Measurements from ENCODE around the gene RND3.

The RND3 gene

DNA sequence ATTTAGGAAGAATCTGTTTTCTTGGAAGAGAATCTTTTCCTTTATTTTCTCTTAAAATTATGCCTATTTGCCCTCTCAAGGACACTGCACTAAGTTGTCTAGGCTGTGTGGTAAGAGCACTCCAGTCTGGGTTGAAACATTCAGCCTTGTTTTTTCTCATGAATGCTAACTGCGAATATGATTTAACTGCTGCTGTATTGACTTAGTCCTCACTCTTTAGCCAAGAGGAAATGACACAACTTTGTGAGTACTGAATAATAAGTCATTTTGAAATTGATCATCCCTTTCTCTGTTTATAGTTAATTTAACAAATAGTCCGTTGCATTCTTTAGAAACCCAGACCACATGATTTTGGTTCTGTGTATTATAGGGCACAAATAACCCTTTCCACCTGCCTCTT, 4.5 kb upstream of the RND3 start:
- DNase-seq = no peak

DNA sequence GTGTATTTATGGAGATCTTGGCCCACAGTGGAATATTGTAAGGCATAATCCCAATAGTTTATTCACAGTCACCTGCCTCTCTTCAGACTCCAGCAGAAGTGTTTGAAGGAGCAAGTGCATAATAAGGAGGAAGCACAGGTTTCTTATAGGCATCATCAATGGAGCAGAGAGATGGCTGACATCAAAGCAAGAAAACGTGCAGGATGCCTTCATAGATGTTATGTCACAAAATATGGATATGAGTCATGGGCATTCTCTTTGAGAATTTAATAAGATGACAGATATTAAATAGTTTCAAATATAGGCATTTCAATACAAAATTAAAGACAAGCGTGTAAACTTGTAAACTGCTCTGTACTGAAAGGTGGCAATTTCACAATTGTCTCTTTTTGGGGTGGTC, 4.0 kb upstream of the RND3 start:
- no peak for DNase-seq

DNA sequence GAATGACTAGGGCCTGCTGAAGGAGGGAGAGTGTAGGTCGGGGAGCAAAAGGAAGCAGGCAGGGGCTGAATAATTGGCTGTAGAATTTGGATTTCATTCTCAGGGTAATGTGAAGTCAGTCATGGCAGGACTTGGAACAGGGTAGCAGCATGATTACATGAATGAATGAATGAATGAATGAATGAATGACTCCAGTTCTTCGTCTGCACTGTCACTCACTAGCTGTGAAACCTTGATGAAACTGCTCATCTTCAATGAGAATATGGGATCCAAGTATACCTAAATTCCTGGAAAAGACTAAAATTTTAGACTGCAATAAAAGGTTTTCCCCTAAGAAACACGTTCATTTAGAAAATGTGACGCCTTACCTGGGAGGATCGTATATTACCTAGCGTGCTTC, 3.0 kb upstream of the RND3 start:
- no peak for DNase-seq

DNA sequence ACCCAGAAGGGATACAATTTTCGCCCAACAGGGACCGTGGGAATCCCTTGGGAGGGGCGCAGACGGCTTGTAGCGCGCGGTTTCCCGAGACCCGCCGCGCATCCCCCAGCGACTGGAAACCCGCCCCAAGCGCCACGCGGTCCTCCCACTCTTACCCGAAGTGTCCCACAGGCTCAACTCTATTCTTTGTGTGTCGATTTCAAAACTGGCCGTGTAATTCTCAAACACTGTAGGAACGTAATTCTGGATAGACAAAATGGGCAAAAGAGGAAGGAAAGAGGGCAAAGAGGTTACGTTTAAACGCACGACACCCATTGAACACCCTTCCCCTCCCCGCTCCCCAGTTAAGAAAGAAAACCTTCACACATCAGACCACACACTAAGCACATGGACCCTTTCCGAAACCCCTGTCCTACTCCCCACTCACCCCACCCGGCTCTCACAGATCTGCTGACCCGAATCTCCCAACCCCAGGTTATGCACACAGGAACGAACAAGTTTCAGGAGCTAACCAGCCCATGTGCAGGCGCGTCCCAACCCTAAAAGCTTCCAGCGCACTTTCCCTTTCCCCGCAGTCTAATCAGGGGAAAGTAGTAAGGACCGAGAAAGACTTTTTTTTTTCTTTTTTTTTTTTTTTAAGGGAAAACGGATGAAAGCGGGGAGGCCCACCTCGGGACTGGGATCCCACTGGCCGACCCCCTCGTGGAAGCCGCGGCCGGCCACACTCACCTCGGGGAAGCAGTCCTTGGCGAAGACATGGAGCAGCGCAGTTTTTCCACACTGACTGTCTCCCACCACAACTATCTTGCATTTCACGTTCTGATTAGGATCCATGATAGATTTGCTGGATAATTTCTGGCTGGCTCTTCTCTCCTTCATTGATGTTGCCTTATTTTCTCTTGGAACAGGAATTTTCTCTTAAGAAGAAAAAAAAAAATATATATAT, 655 bp downstream of the RND3 start:
- DNase-seq = no peak

DNA sequence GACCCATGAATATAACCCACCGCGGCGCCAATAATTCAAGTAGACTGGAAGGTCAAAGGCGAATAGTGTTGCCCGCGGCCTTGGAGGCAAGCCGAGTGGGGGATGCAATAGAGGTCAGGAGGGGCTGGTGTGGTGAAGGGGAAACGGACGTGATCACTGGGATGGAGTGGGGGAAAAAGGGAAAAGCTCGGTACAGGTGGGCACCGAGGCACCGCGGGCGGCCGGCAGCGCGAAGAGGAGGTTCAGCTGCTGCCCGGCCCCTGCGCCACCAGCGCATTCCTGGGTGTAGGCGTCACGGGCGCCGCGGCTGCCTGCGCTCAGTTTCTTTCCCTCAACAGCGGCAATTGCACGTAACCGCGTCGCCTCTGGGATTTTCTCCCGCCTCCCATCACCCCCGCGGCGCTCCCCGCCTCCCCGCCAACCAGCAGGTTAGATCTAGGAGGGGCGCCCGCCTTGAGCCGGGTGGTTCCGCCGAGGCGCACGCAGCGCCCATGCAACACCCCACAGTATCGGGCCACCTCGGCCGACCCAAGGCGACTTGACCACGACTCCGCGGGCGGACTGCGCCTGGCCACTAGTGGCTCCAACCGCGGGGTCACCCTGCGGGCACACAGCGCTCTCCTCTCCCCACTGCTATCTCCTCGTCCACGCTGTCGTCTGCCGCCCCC, 1.5 kb downstream of the RND3 start:
- no peak for DNase-seq

DNA sequence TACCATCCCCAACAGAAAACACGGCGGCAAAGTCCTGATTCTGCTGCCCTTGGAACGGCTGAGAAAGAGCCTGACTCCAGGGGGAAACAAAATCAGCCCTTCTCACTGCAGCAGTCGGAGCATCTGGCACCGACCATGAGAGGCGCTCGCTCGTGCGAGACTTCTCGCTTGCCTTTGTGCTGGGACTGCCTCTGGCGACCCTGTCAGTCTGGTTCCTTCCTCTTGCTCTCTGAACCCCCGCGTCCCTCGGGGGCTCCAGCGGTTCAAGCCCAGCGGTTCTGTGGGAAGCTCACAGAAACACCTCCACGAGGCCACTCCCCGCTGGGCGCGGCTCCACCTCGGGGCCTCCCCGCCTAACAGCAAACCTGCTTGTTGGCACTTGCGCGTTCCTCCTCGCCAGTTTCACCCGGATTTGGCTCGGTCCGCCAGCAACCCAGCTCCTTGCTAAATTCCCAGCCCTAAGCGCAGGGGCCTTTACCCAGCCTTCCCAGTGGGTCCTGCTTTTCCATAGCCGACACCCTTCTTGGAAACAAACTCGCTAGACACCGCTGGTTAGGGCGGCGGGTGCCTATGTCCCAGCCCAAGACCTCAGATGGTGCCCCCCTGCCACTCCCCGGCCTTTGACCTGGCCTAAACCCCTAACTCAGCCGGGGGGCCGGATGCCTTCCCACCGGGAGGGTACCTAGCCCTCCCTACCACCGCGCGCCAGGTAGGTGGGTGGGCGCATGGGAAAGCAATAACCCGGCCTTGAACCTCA, 2.2 kb downstream of the RND3 start:
- DNase-seq = no peak

DNA sequence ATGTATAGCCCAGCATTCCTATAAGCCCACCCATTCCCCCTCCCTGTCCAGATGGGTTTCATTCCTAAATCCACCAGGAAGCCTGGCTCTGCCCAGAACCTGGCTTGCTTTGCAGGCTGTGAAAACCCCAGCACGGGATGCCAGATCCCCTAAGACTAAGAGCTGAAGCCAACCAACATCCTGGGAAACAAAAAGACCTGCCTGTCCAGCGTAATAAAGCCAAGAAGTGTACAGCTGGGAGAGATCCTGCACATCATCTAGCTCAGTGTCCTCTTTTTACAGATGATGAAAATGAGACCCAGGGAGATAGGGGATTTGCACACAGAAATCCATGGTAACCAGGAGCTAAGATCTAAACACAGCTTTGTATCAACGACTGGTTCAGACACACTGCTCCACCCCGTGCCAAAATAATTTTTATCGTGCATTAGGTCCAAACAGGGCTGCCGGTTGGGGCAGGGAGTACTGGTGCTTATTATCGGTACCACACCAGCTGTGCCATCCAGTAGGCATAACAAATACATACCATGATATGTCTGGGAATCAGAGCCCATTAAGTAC, 2.9 kb downstream of the RND3 start:
- no peak for DNase-seq

DNA sequence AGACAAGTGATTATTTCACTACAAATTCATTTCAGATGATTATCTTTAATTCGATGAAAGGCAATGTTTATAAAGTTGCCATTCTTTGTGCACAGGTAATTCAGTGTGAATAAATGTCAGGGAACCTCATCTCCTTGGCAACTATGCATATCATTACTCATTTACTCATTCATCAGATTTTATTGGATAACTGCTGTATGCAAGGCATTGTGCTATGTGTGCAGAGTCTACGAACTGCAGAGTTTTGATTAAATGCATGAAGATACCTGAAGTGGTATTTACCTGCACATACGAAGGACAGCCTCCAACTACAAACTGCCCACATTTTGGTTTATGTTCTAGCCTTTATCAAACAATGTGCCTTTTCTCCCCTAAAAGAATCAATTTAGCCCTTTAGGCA, 3.5 kb downstream of the RND3 start:
- DNase-seq = no peak

DNA sequence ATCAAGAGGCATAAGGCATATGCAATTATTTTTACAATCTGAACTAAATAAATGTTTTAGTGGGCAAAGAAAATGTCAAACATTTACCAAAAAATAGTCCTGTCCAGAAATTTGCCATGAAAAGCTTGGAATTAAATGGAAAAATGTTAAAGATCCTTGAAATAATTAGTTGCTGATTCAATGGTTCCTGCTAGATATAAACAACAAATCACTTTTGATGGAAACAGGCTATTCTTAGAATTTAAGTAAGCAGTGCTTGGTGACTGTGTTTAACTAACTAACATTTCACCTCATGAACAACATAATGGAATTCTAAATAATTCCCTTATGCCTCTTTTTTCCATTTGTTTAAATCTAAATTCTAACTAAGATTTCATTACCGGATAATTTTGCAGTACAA, 3.9 kb downstream of the RND3 start:
- DNase-seq = no peak

DNA sequence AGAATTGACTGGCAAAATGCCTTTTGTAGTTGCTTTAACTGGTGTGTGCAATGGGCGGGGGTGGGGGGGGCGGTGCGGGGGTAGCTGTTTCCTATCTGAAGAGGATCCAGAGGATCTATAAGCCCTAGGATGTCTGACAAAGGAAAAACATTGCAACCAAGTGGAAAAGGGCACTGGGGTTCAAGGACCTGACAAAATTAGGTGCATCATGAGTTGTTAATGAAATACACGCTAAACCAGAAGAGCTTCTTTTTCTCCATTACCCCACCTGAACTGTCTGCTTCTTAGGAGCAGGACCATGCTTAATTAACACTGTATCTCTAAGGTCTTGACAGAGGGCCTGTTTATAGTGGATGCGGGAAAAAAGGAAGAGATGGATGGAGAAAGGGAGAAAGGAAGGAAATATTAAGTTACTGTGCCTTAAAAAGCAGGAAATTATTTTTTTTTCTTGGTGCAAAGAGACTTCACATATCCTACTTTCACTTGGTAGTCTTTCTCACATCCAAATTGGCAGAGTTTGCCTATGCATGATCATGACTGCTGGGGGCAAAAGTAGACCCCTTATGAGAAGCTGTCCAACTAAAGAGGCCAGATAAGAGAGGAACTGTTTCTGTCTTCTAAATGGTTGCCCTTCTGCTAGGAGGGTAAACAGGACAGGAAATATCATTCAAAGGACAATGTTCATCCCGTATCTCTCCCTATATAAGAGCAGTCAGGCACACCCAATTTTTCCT, 4.6 kb downstream of the RND3 start:
- DNase-seq = no peak

DNA sequence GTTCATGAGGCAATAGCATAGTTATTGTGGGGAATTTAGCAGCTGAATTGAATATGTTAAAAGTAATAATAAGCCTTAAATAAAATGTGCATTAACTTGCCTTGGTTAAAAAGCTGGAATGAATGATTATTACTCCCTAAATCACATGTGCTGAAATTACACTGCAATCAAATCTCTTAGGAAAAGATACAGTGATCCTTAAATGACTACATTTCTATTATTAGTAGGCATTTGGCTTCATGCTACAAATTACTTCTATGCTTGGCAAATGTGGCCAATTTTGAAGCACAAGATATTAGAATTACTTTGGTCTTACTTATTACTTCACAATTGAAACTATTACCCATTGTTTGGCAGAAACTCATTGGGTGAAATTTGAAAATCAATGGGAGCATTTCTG, 5.4 kb downstream of the RND3 start:
- no peak for DNase-seq

DNA sequence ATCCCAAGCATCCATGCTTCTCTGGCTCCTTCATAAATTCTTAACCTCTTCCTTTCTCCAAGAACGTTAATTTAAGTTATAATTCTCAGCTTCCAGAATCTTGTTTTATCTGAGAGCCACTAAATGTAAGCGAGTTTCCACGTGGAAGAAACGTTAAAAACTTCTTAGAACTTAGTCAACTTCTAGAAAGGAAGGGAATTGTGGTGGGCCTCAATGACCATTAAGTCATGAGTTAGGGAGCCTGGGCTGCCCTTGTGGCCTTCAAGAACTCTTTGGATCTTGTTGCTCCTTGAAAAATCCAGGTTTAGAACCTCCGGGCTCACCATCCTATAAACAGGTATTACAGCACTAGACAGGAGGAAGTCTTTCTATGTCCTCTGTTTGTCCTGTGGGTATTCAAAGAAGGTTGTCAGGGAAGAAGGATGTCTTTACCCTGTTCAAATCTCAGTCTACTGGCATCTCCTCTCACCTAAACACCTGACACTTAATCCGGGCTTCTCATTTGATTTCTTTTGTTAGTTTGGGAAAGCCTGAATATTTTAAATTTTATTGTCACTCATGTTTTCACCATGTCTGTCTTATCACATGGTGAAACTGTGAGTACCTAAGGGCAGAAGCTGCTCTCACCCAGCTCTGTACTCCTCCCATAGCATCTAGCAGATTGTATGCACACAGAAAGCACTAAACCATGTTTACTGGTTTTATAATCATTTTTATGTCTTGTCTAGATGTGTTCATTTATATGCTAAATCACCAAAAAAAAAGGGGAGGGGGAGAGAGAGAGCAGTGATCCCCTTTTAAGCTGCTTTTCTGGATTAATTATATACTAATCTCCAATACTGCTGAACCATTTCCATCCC, 6.3 kb downstream of the RND3 start:
- DNase-seq = no peak

DNA sequence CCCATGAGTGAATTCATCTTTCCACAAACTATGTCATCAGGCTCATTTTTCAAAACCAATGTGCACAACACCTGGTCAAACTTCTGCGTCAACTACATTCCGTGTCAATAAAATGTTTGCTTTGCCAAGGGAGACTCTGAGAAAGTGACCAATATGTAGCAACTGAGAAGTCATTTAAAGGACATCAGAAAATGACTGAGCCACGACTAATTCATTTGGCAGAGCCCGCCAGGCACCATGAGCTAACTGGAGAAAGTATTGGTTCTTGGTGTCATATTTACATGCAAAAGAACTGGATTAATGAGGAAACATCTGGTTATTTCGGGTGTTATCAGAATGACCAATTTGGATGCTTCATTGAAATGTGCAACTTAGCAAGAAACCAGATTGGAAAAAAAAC, 7.2 kb downstream of the RND3 start:
- no peak for DNase-seq

DNA sequence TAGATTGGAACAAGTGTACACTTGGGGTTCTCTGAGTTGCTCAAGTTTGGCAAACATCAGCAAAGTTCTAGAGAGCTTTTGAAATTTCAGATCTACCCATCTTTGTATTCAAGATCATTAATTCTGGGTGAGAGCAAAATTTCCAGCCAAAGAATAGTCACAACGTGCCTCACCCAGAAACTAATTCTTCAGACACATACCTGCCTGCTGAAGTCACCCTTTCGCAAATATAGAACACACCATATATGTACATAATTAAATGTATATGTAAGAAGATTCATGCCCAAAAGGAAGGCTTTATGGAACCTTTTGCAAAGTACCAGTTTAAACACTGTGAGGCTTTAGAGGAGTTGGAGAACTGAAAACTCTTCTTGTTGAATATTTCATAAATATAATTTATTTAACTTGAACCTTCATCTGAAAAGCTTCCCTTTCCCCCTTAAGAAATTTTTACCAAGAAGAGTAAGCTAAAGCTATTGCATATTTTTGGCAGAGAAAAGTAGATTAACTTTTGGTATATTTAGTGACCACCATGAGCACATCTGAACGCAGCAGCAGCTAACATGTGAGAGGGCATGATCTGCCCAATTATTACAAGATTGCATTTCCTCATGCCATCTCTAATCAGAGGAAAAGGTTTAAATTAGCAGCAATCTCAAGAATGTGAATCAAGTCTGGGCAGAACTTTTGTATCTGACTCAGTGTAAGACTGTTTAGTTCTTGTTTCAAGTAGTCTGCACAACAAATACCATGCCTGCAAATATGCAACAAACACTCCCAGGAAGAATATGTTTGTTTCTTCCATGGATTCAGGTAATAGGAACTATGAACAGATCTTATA, 8.2 kb downstream of the RND3 start:
- DNase-seq = no peak

DNA sequence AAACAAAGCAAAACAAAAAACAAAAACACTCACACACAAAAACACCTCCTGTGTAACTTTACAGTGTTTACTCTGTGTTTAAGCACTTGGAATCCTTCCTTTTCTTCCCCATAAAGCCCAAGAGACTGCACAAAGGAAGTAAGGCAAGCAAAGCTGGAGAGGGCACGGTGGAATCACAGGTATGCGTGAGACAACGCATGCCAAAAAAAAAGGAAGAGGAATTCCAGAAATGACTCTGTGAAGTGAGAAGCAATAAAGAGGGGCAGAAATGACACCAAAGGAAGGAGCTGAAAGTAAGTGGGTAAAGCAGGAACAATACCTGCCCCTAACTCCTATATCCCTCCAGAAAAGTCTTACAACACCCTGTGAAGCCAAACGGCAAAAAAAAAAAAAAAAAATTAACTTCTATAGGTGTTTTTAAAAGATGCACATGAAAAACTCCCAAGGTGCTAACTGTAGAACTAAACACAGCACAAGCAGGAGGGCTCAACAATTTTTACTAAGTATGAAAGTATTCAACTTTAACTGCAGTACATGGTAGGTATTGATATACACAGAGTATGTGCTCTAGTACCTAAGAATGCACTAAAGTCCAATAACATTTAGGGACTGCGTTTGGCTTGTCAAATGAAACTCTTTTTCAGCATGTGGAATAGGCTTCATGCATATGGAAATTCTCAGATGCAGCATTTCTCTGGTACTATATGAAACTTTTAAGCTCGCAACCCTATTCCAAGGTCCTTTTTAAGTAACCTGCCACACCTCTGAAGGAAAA, 9.1 kb downstream of the RND3 start:
- DNase-seq = no peak

DNA sequence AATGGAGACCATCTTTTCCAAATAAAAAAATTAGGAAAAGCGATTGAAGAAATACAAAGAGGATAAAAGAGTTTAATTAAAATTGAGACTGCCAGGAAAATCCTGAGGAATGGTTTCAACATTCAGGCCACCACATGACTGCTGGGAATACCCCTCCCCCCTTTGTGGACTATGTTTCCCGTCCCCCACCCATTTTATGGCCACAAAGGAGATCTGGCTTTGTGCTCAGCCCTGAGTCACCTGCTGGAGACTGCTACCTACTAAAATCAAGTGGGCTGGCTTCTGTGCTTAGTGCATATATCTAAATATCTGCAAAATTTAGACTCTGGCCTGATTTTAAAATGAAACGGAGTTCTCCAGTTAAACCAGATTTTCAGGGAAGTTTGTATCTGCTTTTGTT, 10.1 kb downstream of the RND3 start:
- DNase-seq = no peak

DNA sequence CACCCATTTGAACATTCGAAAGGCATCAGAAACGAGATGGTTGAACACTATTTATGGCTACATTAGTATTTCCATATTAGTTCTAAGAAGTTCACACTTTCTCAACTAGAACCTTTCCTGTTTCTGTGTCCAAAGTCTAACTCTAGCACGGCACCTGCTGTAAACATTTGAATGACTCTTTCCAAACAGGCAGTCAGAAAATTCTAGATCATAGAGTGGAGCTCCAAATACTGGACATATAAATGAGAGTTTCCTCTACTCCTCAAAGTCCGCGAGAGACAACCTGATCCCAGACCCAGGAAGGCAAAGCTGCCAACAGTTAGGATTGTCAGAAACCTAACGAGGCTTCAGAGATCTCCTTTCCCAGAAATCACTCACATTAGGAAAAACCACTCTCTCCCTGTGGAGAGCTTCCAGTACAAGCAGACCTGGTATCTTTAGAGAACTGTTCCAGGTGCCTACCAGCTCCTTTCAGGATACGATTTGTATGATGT, 10.6 kb downstream of the RND3 start:
- DNase-seq = no peak

DNA sequence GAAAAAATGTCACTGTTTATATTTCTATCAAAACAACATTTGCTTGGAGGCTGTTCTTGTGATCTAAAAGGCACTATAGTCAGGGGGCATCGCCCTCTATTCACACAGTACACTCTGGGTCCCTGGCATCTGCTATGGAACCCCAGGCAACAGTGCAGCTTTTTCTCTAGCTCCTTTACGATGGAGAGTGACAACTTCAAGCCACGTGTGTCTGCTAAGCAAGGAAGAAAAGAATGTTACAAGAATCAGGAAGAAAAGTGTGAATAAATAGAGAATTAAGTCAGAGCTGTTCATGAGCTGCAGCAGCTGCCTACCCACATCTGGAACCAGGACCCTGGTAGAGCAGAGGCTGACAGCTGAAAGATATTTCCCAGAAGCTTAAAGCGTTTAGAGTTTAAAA, 11.2 kb downstream of the RND3 start:
- no peak for DNase-seq

DNA sequence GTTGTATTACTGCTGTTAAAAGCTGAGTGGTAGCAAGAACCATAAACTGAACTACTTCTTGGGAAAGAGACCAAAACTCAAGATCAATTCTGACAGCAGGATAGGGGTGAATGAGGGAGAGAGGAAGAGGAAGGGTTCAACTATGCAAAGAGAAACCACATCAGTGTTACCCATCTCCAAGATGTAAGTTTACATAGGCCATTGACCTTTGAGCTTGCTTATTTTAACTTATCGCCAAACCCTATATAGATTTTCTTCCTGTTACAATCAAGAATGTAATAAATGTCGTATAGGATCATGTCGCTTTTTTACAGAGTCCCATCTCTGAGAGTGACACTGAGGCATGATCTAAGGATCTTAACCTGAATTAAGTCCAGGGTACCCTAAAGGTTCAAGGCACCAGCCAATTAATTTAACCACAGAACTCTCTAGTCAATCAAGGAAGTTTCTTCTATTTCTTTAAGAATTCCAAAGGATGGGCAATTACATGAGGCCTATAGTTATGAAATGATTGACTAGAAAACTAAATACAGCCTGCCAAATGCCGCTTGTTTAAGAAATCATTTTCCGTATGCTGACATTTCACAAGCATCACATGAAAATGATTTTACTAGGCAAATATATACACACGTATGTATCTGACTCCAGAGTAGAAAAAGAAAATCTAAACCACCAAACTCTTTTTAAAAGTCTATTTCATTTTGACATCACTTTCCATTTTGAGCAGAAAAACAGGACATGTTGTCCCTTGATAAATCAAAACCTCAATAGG, 11.8 kb downstream of the RND3 start:
- DNase-seq = no peak

All from stimulated activated CD4-positive, alpha-beta T cell treated with anti-CD3 and anti-CD28 coated beads, Interleukin-12 subunit alpha, Interleukin-12 subunit beta, amount 100 ng/mL, for 4 hours (primary cell).